GM12864 (cell line): ENCODE measurements around the gene OTOP2.
"Not testable (repeated sequence)": the region's sequence is repeated elsewhere in the genome, so short reads cannot be mapped to it uniquely, and the experiment has no call there.

ENCODE experiments used
- DNase-seq: peaks from one replicate; pipeline ENCODE4 v3.0.0-alpha.2; 2011; ENCODE audit warnings: low read depth
- H3K4me3 ChIP-seq: 2 replicates; pipeline ENCODE4 v1.5.1; 2011; ENCODE audit warnings: mild to moderate bottlenecking, low read depth, low read length, control low read depth
- TF ChIP-seq, protein P1 (sequence below): IDR thresholded peaks from 2 replicates; pipeline ENCODE4 v1.5.1; 2011; ENCODE audit warnings: low read depth, mild to moderate bottlenecking, moderate library complexity, low read length, control low read depth, inconsistent platforms; ENCODE audit errors: missing control alignments

The OTOP2 gene

DNA sequence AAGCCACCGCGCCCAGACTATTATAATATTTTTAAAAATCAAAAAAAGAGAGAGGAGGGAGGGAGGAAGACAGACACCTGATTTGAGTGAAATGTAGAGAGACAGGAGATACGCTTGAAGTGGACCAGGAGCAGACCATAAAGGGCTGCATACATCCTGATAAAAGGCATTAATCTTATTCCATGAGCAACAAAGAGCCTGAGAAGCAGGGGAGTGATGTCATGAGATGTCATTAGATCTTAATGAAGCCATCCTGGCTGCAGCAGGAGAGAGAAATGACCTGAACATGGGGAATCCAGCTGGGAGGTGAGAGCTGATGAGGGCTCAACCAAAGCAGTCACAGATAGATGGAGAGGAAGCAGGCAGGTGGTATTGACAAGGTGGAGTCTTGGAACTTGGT lies 53.7 kb downstream of the OTOP2 start:
- DNase-seq: no peak

DNA sequence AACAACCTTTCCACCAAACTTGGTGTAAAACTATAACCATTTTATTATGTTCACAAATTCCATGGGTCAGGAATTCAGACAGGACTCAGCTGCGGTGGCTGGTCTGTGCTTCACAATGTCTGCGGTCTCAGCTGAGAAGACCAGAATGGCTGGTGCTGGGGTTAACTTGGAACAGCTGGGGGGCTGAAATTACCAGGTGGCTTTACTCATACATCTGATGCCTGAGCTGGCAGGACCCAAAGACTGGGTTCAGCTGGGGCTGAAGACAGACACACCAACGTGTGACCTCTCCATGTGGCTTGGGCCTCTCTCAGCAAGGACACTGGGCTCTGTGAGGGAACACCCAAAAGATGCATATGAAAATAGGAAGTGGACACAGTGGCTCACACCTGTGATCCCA lies 54.2 kb downstream of the OTOP2 start:
- no peak for DNase-seq
- TF ChIP-seq, protein P1, sequence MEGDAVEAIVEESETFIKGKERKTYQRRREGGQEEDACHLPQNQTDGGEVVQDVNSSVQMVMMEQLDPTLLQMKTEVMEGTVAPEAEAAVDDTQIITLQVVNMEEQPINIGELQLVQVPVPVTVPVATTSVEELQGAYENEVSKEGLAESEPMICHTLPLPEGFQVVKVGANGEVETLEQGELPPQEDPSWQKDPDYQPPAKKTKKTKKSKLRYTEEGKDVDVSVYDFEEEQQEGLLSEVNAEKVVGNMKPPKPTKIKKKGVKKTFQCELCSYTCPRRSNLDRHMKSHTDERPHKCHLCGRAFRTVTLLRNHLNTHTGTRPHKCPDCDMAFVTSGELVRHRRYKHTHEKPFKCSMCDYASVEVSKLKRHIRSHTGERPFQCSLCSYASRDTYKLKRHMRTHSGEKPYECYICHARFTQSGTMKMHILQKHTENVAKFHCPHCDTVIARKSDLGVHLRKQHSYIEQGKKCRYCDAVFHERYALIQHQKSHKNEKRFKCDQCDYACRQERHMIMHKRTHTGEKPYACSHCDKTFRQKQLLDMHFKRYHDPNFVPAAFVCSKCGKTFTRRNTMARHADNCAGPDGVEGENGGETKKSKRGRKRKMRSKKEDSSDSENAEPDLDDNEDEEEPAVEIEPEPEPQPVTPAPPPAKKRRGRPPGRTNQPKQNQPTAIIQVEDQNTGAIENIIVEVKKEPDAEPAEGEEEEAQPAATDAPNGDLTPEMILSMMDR: no peak
- H3K4me3 ChIP-seq: no peak overlapping the region

More for the DNA sequence above, 53.7 kb downstream of the OTOP2 start:
- no peak overlapping the region for H3K4me3 ChIP-seq
- TF ChIP-seq, protein P1: no peak

DNA sequence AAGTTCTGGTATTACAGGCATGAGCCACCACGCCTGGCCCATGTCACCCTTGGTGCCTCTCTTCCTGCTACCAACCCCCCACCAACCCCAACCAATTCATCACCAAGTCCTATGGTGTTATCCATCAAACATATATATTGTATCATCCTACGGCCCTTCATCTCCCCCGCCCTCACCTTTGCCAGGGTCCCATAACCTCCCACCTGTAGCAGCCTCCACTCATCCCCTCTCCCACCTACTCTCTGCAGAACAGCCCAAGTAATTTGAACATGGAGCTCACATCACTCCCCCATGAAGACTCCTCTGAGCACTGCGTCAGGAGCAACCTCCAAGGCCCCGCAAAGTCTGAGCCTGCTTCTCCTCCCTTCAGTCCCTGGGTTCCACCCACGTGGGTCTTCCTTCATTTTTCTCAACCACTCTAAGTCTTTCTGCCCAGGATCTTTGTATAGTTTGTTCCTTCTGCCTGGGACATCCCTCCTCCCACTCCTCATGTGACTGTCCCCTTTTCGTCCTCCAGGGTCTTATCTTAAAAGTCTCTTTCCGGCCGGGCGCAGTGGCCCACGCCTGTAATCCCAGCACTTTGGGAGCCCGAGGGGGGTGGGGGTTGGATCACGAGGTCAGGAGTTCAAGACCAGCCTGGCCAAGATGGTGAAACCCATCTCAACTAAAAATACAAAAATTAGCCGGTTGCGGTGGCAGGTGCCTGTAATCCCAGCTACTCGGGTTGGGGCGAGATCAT lies 55.5 kb downstream of the OTOP2 start:
- no peak for DNase-seq
- TF ChIP-seq, protein P1: no peak
- no peak overlapping the region for H3K4me3 ChIP-seq

- TF ChIP-seq, protein P1: no peak
- peak overlapping the region; percentile 50 for H3K4me3 ChIP-seq
- no peak for DNase-seq
Measured at GRCh38 chr17:74981318-74981978, 57.4 kb downstream of the OTOP2 start.

- H3K4me3 ChIP-seq: peak overlapping the region; percentile 50
- TF ChIP-seq, protein P1: no peak
- no peak for DNase-seq
Measured at GRCh38 chr17:74981979-74982662, 58.0 kb downstream of the OTOP2 start.

- not testable (repeated sequence) for DNase-seq
Measured at GRCh38 chr17:74982663-74983313, 58.7 kb downstream of the OTOP2 start.

More at GRCh38 chr17:74982663-74983313, 58.7 kb downstream of the OTOP2 start:
- peak overlapping the region; percentile 50 for H3K4me3 ChIP-seq
